ENCODE data around the gene SRPRB.

DNA sequence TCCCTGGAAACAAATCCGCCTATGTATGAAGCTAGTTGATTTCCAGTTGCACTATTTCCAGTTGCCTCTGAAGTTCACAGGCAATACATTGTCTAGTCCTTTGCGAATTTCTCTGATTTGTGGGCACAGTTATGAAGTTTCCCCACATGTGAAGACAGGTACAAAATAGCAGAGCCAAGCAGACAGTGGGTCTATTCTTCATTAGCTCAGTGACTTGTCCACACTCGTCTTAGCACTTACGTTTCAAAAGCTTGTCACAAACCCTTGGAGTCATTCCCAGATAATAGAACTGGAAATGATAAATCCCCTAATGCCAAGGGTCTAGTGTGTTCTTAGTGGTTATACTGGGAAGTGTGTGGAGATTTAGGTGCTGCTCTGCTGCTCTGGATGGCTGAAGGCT, 14.5 kb downstream of the SRPRB start:
- no peak for TF ChIP-seq SP1 (IDR thresholded peaks at IDR 0.05)
- TF ChIP-seq FOXA1 (IDR thresholded peaks at IDR 0.05): no peak
- TF ChIP-seq, protein P1, sequence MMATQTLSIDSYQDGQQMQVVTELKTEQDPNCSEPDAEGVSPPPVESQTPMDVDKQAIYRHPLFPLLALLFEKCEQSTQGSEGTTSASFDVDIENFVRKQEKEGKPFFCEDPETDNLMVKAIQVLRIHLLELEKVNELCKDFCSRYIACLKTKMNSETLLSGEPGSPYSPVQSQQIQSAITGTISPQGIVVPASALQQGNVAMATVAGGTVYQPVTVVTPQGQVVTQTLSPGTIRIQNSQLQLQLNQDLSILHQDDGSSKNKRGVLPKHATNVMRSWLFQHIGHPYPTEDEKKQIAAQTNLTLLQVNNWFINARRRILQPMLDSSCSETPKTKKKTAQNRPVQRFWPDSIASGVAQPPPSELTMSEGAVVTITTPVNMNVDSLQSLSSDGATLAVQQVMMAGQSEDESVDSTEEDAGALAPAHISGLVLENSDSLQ (IDR thresholded peaks at IDR 0.05): no peak
- no peak for TF ChIP-seq FOXK2 (IDR thresholded peaks at IDR 0.05)
